Measurements from ENCODE around the gene FUT8. TPM values are rescaled to one million over a fixed set of nuclear protein-coding genes. Genes with fewer than 3 reads are reported as not detected.

FUT8 gene
- total and polyA plus RNA-seq, 2 of the 8 experiments (the other 6 are each of a cell fraction or from before 2014, with no cell fraction given), result 10.5 to 25.1 TPM

- no peak for DNase-seq (ENCODE audit: low read depth in 1 of 2, low spot score in 2 of 2)
- peaks cover 0 to 2% of the 10 kb centered on the region in 2 experiments for H4K20me1 ChIP-seq (replicated peaks in 1 of 2; ENCODE audit: control insufficient read depth in 1 of 2, insufficient read depth in 2 of 2, low read length in 2 of 2)
- no peak overlapping the region for H3K23ac ChIP-seq (ENCODE audit: insufficient read length)
- peaks cover 3% of the 10 kb centered on the region; the same call in 1 of the 2 replicates for H3K23me2 ChIP-seq (ENCODE audit: low read depth, low read length)
- no peak overlapping the region for H4K5ac ChIP-seq (ENCODE audit: insufficient read length, low read depth, low read length)
- no peak overlapping the region for H3K27ac ChIP-seq (ENCODE audit: low read depth, low read length)
- no peak for FAIRE-seq
- no peak overlapping the region for H3K9ac ChIP-seq (replicated peaks in 1 of 4; ENCODE audit: extremely low read depth in 1 of 4, low read depth in 3 of 4, low read length in 3 of 4)
- POLR2A ChIA-PET (ENCODE audit: partially characterized antibody), result no interaction called here
- H3K4me2 ChIP-seq (ENCODE audit: insufficient read depth in 1 of 2, low read depth in 2 of 2, low read length in 2 of 2), result no peak overlapping the region
- peak overlapping the region; percentile 38; the same call in 1 of the 2 replicates for H4K8ac ChIP-seq (ENCODE audit: extremely low read depth, insufficient read depth, low read length)
- no peaks in the 10 kb centered on the region for H3K79me1 ChIP-seq (ENCODE audit: low read depth, low read length)
- H3K4me3 ChIP-seq (ENCODE audit: extremely low read depth in 1 of 4, insufficient read depth in 2 of 4, low read depth in 3 of 4, low read length in 4 of 4), result no peak overlapping the region
- H2AFZ ChIP-seq (ENCODE audit: low read length), result no peak overlapping the region
- H3K36me3 ChIP-seq (ENCODE audit: control insufficient read depth in 2 of 4, insufficient read depth in 4 of 4, low read length in 3 of 4), result no peaks in the 10 kb centered on the region
- no peaks in the 10 kb centered on the region for H3K79me2 ChIP-seq (ENCODE audit: control insufficient read depth in 1 of 2, insufficient read depth in 2 of 2, low read length in 2 of 2)
- H3K4me1 ChIP-seq (replicated peaks in 1 of 4; ENCODE audit: control insufficient read depth in 3 of 4, insufficient read depth in 4 of 4, low read length in 3 of 4), result peaks cover 0 to 3% (median 0%) of the 10 kb centered on the region in 4 experiments; a peak in 4 of 7 replicates
- no peak overlapping the region for H2BK20ac ChIP-seq (ENCODE audit: low read length)
- H3K18ac ChIP-seq (ENCODE audit: extremely low read depth, low read length), result no peak overlapping the region
- H2AK5ac ChIP-seq (ENCODE audit: low read depth, low read length), result no peak overlapping the region
- no peak overlapping the region for H2BK15ac ChIP-seq (ENCODE audit: low read length)
- no peaks in the 10 kb centered on the region for H3K9me3 ChIP-seq (ENCODE audit: insufficient read depth in 2 of 2, low read depth in 1 of 2, low read length in 1 of 2)
- H2BK12ac ChIP-seq (ENCODE audit: low read depth, low read length), result no peak overlapping the region
- H3K14ac ChIP-seq (ENCODE audit: insufficient read length), result no peak overlapping the region
- H2BK5ac ChIP-seq (ENCODE audit: low read depth, low read length), result no peak overlapping the region
- no peak for TF ChIP-seq RNF2 (IDR thresholded peaks at IDR 0.05; ENCODE audit: borderline replicate concordance, low read depth, low read length, missing control alignments, poor library complexity, severe bottlenecking)
- no peak for TF ChIP-seq HDAC2 (IDR thresholded peaks at IDR 0.05; ENCODE audit: borderline replicate concordance in 1 of 2, low read depth in 2 of 2, low read length in 2 of 2)
- TF ChIP-seq POLR2AphosphoS5 (IDR thresholded peaks at IDR 0.05; ENCODE audit: low read depth, low read length), result no peak
- TF ChIP-seq BRCA1 (IDR thresholded peaks at IDR 0.05; ENCODE audit: low read depth, low read length), result no peak
- no peak for TF ChIP-seq ASH2L (IDR thresholded peaks at IDR 0.05; ENCODE audit: low read length)
- TF ChIP-seq SP2 (IDR thresholded peaks at IDR 0.05; ENCODE audit: low read length), result no peak
- TF ChIP-seq SRF (IDR thresholded peaks at IDR 0.05; ENCODE audit: low read depth, low read length), result no peak
- TF ChIP-seq EZH2 (IDR thresholded peaks at IDR 0.05; ENCODE audit: low read depth, low read length, severe bottlenecking), result no peak
- no peak for TF ChIP-seq NANOG (IDR thresholded peaks at IDR 0.05; ENCODE audit: insufficient read depth, low read depth, low read length, poor library complexity, severe bottlenecking)
- no peak for TF ChIP-seq SAP30 (IDR thresholded peaks at IDR 0.05; ENCODE audit: insufficient read depth, insufficient replicate concordance, low read length)
- TF ChIP-seq TAF1 (IDR thresholded peaks at IDR 0.05; ENCODE audit: low read depth, low read length), result no peak
- H3K4ac ChIP-seq (replicated peaks; ENCODE audit: insufficient read length, low read depth, low read length), result no peak overlapping the region
- H2BK120ac ChIP-seq (replicated peaks; ENCODE audit: low read depth, low read length), result no peak overlapping the region
- H3K27me3 ChIP-seq (replicated peaks in 1 of 4; ENCODE audit: control insufficient read depth in 3 of 4, extremely low read depth in 1 of 4, insufficient read depth in 3 of 4, low read length in 3 of 4), result no peaks in the 10 kb centered on the region
- H3K56ac ChIP-seq (replicated peaks; ENCODE audit: insufficient read length, low read depth, low read length), result no peak overlapping the region
- CTCF ChIA-PET (ENCODE audit: partially characterized antibody), result interaction anchor here (1.0 to 4.6 kb wide), 3 partner anchors 16 to 170 kb away, joined by 3 to 20 read pairs (median 4); no protein-coding TSS in a partner anchor
- 89% methylated on average over 5 of the region's 5 CpGs; no CpG with 5 or more reads in 1 of the 2 experiments for WGBS, 2 experiments (ENCODE audit: extremely low coverage in 1 of 2, insufficient coverage in 1 of 2, insufficient read length in 1 of 2, insufficient replicate concordance in 2 of 2, low coverage in 1 of 2, low lambda C conversion rate in 2 of 2, missing lambda C conversion rate in 1 of 2)
- no peak overlapping the region for H4K91ac ChIP-seq (replicated peaks; ENCODE audit: insufficient read length, low read length)
Measured at GRCh38 chr14:65788876-65789275, 376.3 kb downstream of the FUT8 start.

Measured in H1 (cell line).